GM19193 (cell line): ENCODE measurements around the gene TRPM5.

Source experiments
- POLR2A ChIP-seq: IDR thresholded peaks from 4 replicates; pipeline ENCODE4 v1.6.1; 2011; ENCODE audit not compliant: insufficient read depth, insufficient read length; ENCODE audit errors: extremely low read depth

Gene TRPM5

GRCh38 chr11:2400762-2401435 is 43.4 kb downstream of the TRPM5 start:
- no peak for TF ChIP-seq POLR2A

DNA sequence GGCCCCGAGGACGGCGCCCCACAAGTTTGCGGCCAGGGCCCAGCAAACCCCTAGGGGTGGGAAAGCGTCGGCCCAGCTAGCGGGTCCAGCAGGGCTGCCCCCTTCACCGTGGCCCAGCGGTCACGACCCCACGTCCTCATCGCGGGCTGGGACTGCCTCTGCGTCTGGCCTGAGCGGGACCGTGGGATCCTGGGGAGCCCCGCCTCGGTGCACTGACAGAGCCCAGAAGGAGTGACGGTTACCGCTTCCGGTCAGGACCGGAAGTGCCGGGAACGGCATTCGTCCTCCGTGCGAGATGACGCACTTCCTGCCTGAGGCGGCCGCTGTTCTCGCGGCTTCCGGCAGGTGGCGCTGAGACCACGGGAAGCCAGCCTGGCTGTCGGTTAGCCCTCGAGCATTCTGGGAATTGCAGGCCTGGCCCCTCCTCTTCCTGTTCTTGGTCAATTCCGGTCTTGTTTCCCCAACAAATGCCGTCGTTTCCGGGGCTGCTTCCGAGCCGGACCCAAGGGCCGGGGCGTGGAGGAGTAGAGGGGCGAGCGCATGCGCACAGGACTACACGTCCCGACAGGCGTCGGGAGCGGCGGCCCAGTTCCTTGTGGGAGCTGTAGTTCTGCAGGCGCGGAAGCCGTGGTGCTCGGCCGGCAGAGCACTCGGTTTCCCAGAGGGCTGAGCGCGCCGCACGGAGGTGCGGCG is 44.1 kb downstream of the TRPM5 start, which contains the start of gene TSSC4:
TSSC4 (plus strand) TSS at position 682 of the 693 bp plus-strand sequence. CDS start 1,884 bp downstream, outside the sequence.
- peak; percentile 85 for TF ChIP-seq POLR2A

DNA sequence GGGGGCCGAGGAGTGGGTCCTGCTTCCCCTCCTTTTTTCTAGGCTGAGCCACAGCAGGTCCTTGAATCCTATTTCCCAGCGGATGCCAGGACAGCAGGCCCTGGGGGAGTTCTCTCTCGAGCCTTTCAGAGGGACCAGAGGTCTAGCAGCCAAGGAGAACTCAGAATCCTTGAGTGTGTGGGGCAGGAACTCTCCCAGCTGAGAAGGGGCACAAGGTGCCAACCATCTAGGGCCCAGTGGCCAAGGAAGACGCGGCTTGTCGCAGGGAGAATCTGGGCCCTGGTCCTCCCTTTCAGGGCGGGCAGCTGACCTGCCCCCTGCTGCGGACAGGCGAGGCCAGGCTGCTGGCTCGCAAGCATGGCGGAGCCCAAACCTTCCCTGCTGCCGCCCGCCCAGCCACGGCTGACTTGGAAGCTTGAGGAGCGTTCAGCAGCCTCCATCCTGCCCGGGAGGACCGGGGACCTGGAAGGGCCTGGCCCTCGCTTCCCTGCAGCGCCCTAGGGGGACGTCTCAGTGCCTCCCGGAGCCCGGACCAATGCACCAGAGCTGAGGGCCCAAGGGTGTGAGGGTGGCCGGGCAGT is 44.7 kb downstream of the TRPM5 start:
- TF ChIP-seq POLR2A = no peak

GRCh38 chr11:2398664-2399355 is 45.5 kb downstream of the TRPM5 start:
- TF ChIP-seq POLR2A = no peak

- TF ChIP-seq POLR2A = no peak
These were observed 47.3 kb downstream of the TRPM5 start for GRCh38 chr11:2397005-2397404.

DNA sequence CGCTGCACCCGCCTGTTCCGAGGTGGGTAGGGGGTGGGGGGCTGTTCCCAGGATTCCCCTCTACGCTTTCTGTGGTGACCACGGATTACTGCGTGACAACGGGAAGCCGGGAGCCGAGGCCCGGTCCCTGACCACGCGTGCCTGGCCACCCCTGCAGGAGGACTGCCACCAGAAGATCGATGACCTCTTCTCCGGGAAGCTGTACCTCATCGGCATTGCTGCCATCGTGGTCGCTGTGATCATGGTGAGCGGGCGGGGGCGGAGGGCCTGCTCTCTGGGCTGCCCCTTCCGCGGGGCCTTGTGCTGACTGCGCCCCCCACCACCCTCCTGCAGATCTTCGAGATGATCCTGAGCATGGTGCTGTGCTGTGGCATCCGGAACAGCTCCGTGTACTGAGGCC is 47.8 kb downstream of the TRPM5 start:
- no peak for TF ChIP-seq POLR2A

GRCh38 chr11:2395856-2396255 is 48.5 kb downstream of the TRPM5 start:
- TF ChIP-seq POLR2A = no peak

DNA sequence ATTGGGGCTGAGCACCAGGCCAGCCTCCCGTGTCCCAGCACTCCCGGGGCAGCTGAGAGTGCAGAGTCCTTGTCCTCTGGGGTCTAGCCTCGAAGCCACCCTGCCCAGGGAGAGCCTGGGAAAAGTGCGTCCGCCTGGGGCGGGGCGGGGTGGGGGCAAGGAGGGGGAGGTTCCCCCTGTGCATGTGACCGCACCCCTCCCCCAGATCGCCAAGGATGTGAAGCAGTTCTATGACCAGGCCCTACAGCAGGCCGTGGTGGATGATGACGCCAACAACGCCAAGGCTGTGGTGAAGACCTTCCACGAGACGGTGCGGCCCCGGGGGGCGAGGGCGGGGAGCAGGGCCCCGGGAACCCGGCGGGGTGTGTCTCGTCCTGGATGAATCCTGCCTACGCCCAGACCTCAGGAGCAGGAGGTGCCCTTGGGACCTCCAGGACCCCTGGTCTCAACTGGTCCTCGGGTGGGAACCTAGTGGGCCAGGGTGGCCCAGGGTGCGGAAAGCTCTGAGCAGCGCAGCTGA is 49.0 kb downstream of the TRPM5 start:
- no peak for TF ChIP-seq POLR2A

DNA sequence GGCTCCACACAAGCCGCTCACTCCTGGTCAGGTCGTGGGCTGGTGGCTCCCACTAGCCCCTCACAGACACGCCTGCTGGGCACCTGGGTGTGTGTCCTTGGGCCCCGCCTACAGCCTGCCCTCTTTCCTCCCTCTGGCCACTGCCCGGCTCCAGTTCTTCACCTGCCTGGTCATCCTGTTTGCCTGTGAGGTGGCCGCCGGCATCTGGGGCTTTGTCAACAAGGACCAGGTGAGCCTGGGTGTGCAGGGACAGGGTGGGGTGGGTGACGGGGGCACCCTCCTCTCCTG is 49.6 kb downstream of the TRPM5 start:
- TF ChIP-seq POLR2A = no peak
